Stimulated activated CD8-positive, alpha-beta memory T cell treated with anti-CD3 and anti-CD28 coated beads, Interleukin-7, amount 100 ng/mL, for 48 hours (primary cell): Measurements from ENCODE around the gene TIMM23.
"Not testable (repeated sequence)": the region's sequence is repeated elsewhere in the genome, so short reads cannot be mapped to it uniquely, and the experiment has no call there.

Source experiments
- DNase-seq, 2 donors: peaks; one replicate each; pipeline ENCODE4 v3.0.0-alpha.2; 2020; ENCODE audit warnings: low read depth in 1 of 2; ENCODE audit errors: extremely low read depth in 1 of 2

TIMM23 gene, protein sequence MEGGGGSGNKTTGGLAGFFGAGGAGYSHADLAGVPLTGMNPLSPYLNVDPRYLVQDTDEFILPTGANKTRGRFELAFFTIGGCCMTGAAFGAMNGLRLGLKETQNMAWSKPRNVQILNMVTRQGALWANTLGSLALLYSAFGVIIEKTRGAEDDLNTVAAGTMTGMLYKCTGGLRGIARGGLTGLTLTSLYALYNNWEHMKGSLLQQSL

DNA sequence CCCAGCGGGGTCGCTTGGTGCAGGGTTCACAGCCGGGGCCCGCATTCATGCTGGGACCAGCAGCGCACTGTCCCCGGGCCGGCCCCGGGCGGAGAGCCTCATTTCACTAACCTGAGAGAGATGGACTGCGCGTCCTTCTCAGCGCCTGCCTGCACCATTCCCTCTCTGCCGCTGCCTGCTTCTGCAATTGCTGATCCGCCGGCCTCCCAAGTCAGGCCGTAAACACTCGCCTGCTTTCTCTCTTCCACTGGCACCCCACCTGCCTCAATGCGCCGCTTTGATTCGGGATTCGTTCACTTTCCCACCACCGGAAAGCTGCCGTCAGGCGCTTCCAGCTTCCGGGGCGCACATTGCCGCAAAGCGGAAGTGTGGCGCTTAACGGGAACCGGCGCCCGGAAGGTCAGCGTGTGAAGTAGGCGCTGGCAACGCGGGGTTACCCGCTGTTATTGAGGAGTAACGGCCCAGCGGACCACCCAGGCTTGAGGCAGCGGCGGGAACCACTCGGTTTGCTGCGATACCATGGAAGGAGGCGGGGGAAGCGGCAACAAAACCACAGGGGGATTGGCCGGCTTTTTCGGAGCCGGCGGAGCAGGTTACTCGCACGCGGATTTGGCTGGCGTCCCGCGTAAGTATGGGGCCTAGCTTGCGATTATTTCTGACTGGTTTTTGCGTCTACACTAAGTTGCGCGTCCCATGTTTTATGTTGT lies at the start of gene TIMM23:
TSS of gene TIMM23 (plus strand) at position 384 of the 707 bp plus-strand sequence. CDS start at position 520, 136 bp downstream.
- DNase-seq = peak; percentile 72 to 77

DNA sequence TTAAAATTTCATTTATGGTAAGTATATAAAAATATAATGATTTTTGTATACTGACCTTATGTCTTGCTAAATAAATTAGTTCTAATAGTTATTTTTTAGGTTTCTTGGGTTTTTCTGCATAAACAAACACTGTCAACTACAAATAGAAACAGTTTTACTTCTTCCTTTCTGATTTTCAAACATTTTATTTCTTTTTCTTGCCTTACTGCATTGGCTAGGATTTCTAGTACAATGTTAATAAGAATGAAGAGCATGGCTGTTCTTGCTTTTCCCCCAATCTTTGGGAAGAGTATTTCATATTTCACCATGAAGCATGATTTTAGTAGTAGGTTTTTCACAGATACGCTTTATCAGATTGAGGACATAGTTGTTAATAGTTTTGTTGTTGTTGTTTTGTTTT lies 45.5 kb upstream of the TIMM23 start:
- DNase-seq = not testable (repeated sequence)

DNA sequence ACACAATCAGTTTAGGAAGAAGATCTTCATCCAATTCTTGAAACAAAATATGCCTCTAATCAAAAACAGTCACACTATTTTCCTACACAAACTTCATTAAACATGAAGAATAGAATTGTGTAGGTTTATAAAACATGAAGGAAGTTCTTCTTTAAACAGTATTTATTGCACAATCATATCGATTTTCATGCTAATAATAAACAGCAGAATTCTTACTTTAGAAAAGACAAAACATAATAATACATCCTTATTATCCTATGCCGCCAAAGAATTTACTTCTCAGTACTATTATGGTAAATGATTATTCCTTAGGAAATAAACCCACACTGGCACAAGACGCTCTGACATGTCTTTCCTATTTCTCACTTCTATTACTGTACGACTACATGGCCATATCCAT lies 41.0 kb upstream of the TIMM23 start:
- DNase-seq = not testable (repeated sequence)

DNA sequence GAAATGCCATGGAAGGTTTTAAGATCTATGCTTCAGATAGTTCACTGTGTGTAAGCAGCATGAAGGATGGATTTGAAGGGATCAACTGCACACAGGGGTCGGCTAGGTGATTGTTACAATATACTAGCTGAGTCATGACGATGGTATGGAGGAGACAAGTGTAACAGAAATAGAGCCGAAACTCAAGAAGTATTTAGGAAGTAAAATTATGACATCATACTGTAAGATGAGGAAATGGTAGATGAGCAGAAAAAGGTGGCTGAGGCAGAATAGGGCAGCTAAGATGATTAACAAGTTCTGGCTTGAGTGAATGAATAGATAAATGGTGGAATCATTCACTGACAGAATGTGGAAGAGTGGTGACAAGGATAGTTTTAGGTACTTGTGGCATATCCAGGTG lies 37.5 kb upstream of the TIMM23 start:
- not testable (repeated sequence) for DNase-seq

DNA sequence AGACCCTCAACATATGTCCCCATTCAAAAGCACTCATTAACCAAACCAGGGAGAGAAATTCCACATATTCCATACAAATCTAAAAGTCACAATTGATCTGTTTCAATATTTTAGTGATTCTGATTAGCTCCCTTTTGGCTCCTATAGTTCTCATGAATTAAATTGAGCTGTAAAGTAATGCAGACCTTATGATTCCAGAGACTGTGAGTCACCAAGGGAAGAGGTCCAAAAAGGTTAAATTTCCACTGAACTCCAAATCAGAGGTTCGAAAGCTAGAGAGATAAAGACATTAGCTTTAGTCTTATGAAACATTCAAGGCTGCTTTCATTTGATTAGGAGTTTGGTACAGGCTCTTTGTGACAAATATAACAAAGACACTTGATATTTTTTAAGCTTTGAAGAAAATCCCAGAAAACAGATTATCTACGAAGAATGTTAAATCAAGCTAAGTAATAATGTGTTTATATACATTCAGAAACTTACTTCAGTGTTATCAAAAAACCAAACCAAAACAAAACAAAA lies 33.1 kb upstream of the TIMM23 start:
- not testable (repeated sequence) for DNase-seq

DNA sequence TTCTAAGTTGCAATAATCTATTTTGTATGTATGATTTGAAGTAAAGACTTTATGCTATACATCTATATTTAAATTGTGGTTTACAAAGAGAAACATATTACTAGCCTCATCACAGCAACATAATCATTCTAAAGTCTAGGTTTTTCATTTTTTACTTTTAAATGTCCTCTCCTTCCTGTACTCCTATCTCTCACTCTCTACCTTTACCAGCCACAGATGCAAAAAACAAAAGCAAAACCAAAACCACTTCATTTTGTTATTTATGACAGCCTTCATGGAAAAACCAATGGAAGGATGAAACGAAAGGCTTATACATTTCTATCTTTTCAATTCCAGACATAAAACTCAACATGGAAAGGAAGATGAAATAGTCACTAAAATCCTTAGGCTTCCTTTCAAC lies 31.1 kb upstream of the TIMM23 start:
- not testable (repeated sequence) for DNase-seq

DNA sequence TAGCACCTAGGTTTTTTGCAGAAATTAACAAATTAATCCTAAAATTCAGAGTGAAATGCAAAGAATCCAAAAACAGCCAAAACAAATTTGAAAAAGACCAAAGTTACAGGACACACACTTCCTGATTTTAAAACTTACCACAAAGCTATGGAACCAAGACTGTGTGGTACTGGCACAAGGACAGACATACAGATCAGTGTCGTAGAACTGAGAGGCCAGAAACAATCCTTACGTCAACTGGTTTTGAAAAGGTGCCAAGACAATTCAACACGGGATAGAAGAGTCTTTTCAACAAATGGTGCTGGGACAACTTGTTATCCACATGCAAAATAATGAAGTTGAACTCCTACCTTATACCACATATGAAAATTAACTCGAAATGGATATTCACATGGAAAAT lies 26.8 kb upstream of the TIMM23 start:
- not testable (repeated sequence) for DNase-seq

DNA sequence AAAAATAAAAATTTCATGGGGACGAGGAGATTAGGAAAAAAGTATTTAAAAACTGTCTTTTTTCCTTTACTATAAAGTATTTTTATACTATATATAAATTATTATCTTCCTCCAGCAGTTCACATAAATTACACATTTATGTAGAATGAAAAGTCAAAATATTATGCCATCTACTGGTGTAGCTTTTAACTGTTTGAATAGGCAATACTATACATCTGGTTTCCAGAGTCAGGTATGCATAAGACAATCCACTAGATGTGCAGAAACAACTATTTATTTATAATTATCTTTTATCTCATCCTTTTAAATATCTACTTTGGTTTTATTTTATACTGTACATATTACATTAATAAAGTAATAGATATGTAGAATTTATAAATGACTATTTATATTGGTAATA lies 24.9 kb upstream of the TIMM23 start:
- DNase-seq = not testable (repeated sequence)

DNA sequence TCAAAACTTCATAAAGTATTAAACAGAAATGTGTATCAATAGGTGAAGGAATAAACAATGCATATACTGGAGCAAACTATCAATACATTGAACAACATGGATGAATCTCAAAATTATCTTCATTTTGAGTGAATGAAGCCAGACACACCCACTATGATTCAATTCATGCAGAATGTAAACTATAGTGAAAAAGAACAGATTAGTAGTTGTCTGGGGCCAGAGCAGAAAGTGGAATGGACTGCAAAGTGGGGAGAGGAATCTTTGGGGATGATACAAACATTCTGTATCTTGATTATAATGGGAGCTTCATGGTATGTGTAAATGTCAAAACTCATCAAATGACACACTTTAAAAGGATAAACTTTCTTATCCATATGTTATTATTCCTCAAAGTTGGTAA lies 23.5 kb upstream of the TIMM23 start:
- not testable (repeated sequence) for DNase-seq

DNA sequence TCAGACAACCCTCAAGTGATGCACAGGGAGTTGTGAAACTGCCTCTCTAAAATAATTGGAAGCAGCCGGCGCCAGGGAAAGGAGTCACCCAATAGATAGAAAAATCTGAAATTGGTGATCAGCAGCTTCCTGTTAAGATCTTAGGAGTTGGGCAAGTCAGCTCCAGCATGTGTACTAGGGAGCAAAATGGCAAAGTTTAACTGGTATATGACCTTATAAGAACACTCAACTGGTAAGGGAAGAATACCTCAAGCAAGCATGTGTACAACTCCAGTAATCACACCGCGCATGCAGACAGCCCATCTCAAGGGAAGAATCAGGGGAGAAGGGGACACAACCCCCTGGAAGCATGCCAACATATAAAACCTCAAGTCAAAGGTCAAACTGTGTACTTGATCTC lies 17.9 kb upstream of the TIMM23 start:
- DNase-seq = not testable (repeated sequence)

DNA sequence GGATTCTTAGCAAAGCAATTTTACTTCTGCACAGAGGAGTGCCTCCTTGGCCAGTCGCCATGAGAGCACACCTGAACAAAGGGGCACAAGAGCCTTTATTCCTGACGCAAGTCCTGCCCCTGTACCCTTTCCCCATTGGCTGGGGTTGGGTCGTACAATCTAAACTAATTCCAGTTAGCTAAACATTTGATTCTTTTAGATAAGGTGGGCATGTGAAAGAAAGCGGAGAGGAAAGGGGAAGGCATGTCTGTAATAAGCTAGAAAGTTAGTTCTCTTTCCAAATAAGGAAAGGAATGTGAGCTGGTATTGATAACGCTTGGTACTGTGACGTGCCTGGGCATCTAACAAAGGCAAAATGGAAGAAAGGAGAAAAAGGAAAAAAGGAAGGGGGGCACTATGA lies 15.7 kb upstream of the TIMM23 start:
- DNase-seq = not testable (repeated sequence)

DNA sequence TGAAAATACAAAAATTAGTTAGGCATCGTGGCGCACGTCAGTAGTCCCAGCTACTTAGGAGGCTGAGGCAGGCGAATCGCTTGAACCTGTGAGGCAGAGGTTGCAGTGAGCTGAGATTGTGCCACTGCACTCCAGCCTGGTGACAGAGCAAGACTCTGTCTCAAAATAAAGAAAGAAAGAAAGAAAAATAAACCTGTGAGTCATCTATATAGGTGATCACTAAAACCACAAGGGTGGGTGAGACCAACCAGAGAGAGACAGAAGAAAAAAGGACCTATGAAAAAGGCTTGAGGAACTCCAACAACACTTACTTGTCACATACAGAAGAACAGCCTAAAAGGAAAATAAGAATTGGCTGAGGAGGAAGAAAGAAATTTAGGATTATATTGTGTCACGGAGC lies 14.4 kb upstream of the TIMM23 start:
- not testable (repeated sequence) for DNase-seq

DNA sequence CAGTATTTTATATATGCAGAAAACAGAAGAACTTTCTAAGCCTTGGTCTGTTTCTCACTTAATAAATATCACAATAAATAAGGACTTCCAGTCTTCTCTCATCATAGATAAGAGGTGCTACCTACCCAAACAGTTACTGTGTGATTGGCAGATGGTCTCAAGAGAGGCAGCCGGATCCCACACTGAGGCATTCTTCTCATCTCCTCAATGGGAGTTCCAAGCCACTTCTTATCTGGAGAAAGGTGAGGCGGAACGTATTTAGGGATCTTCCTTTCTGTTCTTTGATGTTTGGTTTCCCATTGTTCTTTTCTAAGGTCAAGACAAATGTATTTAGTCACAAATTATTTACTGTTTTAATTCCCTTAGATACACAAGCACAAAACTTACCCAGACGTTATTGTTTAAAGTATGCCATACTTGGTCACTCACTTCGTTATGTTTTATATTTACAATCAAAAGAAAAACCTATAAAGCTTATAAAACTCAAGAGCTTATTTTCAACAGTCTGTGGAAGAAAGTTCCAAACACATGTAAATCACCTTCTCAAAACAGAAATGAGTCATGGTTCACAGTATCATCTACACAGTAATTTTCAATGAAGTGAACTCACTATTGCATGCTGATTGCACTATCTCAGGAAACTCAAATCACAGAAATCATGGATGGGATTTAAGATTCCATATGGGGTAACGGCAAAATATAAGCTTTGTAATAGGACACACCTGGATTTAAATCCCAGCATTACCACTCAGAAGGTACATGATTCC lies 9.4 kb upstream of the TIMM23 start:
- DNase-seq = not testable (repeated sequence)

DNA sequence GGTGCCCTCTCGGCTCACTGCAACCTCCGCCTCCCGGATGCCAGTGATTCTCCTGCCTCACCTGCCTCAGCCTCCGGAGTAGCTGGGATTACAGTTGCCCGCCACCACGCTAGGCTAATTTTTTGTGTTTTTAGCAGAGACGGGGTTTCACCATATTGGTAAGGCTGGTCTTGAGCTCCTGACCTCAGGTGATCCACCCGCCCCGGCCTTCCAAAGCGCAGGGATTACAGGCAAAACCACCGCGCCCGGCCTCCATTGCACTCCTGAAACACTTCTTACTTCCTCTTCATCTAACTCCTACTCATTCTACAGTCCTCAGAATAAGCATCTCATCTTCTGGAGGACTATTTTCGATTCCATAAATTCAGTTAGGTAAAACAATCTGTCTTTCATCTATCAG lies 1.3 kb upstream of the TIMM23 start:
- DNase-seq = not testable (repeated sequence)

DNA sequence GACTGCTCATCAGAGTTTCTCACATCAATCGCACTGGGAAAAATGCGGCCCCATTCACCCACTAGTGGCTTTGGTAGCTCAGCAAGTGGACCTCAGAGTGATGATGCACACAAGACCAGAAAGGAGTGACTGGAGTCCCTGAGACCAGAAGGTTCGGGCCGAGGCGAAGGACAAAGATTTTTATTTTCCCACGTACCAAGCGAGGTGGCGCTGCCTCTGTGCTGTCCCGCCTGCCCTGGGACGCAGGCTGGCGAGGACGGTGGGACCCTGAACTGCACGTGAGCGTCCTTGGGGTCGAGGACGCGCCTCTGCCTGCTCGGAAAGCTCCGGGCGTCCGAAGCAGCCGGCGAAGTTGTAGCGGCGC lies 565 bp upstream of the TIMM23 start:
- DNase-seq = not testable (repeated sequence)

DNA sequence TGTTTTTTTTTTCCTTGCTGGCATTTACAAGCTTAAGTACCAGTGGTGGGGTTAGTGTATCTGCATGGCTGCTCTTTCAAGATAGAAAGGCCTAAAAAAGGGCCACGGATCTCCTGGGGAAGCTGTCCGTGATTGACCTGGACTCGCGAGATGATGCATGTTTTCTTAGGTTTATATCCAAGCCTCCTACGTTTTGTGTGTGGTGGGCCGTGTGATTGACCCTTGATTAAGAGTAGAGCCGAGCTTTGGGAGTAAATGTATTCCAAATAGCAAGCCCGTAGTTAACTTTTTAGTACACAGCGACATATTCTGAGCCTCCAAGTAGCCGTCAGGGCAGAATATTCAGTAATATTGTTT lies 502 bp downstream of the TIMM23 start:
- not testable (repeated sequence) for DNase-seq

DNA sequence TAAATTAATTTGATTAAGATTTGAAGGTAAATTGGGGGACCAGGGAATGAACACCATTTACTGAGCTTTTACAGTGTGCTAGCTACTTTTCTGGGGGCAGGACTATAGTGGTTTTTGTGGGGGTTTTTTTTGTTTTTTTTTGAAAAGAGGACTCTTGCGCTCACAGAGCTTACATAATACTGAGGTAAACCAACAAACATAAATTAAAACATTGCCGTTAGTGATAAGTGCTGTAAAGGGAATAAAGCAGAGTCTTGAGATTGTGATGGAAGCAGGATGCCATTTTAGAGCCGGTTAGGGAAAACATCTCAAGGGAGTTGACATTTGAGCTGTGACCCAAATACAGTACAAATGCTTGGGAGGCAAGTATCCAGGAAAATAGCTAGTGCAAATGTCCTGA lies 1.8 kb downstream of the TIMM23 start:
- DNase-seq = not testable (repeated sequence)

DNA sequence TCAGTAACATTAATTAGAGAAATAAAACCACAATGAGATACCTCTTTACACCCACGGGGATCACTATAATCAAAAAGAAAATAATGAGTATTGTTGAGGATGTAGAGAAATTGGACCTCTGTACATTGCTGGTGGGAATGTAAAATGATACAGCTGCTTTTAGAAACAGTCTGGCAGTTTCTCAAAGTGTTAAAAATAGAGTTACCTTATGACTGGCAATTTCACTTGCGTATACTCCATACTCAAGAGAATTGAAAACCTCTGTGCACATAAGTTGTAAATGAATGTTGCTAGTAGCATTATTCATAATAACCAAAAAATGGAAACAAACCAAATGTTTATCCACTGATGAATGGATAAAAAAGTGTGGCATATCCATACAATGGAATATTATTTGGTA lies 6.3 kb downstream of the TIMM23 start:
- not testable (repeated sequence) for DNase-seq

DNA sequence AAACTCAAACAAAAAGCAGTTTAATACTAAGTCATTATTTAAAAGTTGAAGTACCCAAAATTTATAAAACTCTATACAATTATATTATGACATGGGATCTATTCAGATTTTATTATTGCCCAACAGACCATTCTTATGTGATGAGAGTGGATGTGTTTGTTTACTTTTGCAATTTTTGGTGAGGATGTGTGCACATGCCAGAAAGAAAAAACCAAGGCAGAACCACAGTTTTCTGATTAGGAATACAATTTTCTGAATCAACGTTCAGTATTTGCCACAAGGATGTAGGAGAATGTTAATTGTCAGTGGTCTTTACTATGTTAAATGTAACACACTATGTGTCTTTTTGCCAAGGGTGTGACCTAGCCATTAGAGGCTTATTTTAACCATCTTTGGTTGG lies 9.1 kb downstream of the TIMM23 start:
- not testable (repeated sequence) for DNase-seq

DNA sequence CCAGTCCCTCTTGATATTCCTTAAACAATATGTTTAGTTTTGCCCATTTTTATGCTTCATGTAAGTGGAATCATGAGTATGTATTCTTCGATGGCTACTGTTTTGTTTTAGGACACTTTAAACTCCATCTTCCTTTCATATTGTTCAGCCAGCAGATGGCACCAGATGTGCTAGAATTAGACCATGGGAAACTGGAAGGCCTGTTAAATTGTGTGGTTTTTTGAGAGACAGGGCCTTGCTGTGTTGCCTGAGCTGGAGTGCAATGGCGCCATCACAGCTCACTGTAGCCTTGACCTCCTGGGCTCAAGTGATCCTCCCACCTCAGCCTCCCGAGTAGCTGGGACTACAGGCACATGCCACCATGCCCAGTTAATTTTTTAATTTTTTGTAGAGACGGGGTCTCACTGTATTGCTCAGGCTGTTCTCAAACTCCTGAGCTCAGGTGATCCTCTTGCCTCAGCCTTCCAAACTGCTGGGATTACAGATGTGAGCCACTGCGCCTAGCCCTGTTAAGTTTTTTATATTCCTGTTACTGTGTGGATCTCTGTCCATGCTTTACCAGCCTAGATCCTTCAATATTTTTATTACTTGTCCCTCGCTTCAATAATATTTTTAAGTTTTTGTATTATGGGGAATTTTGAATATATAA lies 11.4 kb downstream of the TIMM23 start:
- DNase-seq = not testable (repeated sequence)

DNA sequence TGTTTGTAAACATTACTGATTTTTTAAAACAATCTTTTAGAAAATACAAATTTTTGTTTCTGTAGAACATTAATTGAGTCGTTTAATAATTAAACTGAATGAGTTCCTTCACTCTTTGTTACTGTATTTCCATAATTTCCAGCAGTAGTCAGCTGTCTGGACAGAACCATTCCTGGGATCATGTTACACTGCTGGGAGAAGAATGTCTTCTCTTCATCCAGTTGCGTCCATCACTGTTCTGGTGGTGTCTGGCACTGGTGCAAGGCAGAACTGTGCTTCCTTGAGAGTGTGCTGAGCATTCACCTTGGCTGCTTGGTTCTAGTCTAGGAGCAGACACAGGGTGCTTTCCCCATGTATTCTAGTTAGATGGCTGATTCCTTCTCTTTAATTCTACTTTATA lies 12.2 kb downstream of the TIMM23 start:
- not testable (repeated sequence) for DNase-seq
